GM12878 (cell line): ENCODE results near the gene SPON2. TPM values are rescaled to one million over a fixed set of nuclear protein-coding genes. Genes with fewer than 3 reads are reported as not detected.

Experiments
- ATAC-seq: fragments of 200-7000 bp; cut with Tn5 transposase; 3 replicates; pipeline ENCODE4 v1.9.1; 2020; ENCODE audit warnings: mild to moderate bottlenecking, moderate library complexity
- BruUV-seq: library from RNA; stranded (reverse); fragments of 400-500 nt; replicated peaks from 2 replicates; lab custom pipeline; 2021; lab: Mats Ljungman, UMichigan
- CTCF ChIA-PET: fragments of 300-600 bp; sonication (Branson Sonifier 250); formaldehyde crosslinking; extraction: SDS; loops from one replicate; lab custom pipeline; 2021; ENCODE audit warnings: inconsistent platforms; lab: Yijun Ruan, JAX
- POLR2A ChIA-PET: fragments of 350-600 bp; formaldehyde crosslinking; extraction: SDS; loops from one replicate; lab custom pipeline; 2021; ENCODE audit warnings: inconsistent platforms; lab: Charles Lee
- RAD21 ChIA-PET: fragments of 300-600 bp; sonication (Branson Sonifier 250); formaldehyde crosslinking; loops from one replicate; lab custom pipeline; 2023; ENCODE audit warnings: antibody characterized with exemption; ENCODE audit not compliant: unreplicated experiment; lab: Charles Lee
- SMC1A ChIA-PET: fragments of 300-600 bp; sonication (Branson Sonifier 250); formaldehyde crosslinking; loops from one replicate; lab custom pipeline; 2023; ENCODE audit not compliant: unreplicated experiment, uncharacterized antibody; lab: Charles Lee
- DNase-seq: peaks from one replicate; pipeline ENCODE4 v3.0.0-alpha.2; 2011; ENCODE audit warnings: low read depth, low spot score
- FAIRE-seq: peaks from 3 replicates; lab custom pipeline; 2011; peaks lifted over from hg19 to GRCh38; lab: Jason Lieb, UNC
- H2AFZ ChIP-seq: 2 replicates; pipeline ENCODE4 v1.6.0; 2011; ENCODE audit warnings: low read depth, low read length, control low read depth; ENCODE audit not compliant: control insufficient read depth
- H3K27ac ChIP-seq: 2 replicates; pipeline ENCODE4 v1.5.1; 2011; ENCODE audit warnings: control low read depth; ENCODE audit not compliant: control insufficient read depth, insufficient read depth
- H3K27me3 ChIP-seq, 2 experiments: replicated peaks in 1 of 2; 2 replicates each; pipeline versions ENCODE4 v1.6.0 to v1.6.1; 2011; ENCODE audit warnings: low read length in 1 of 2; ENCODE audit not compliant: control insufficient read depth in 2 of 2, insufficient read depth in 2 of 2
- H3K36me3 ChIP-seq, 2 experiments: 2 replicates each; pipeline ENCODE4 v1.5.1; 2011; ENCODE audit warnings: low read length in 1 of 2; ENCODE audit not compliant: control insufficient read depth in 2 of 2, insufficient read depth in 2 of 2
- H3K4me1 ChIP-seq: 2 replicates; pipeline ENCODE4 v1.6.1; 2011; ENCODE audit warnings: mild to moderate bottlenecking, low read length, moderate library complexity, mixed read lengths; ENCODE audit not compliant: control insufficient read depth, insufficient read depth
- H3K4me2 ChIP-seq: 2 replicates; pipeline ENCODE4 v1.6.0; 2011; ENCODE audit warnings: control low read depth; ENCODE audit not compliant: control insufficient read depth, insufficient read depth
- H3K4me3 ChIP-seq: fragments of 200-600 bp; sonication (generic); 2 replicates; pipeline ENCODE4 v1.5.1; 2016
- H3K79me2 ChIP-seq: 2 replicates; pipeline ENCODE4 v1.6.0; 2011; ENCODE audit warnings: low read length; ENCODE audit not compliant: control insufficient read depth, insufficient read depth
- H3K9ac ChIP-seq: 2 replicates; pipeline ENCODE4 v1.8.0; 2011; ENCODE audit warnings: low read length, control low read depth, mixed read lengths; ENCODE audit not compliant: control insufficient read depth, insufficient read depth
- H3K9me3 ChIP-seq: replicated peaks from 3 replicates; pipeline ENCODE4 v1.5.1; 2011; ENCODE audit warnings: mild to moderate bottlenecking, low read length; ENCODE audit not compliant: control insufficient read depth, insufficient read depth
- H4K20me1 ChIP-seq: 2 replicates; pipeline ENCODE4 v1.6.0; 2011; ENCODE audit not compliant: control insufficient read depth, insufficient read depth
- CEBPB ChIP-seq, 2 experiments: fragments of 150-350 bp in 1 of 2; IDR thresholded peaks; 2 replicates each; pipeline ENCODE4 v1.6.1; 2012 to 2014; ENCODE audit warnings: low read depth in 2 of 2, low read length in 2 of 2, borderline replicate concordance in 1 of 2, inconsistent platforms in 1 of 2
- RELA ChIP-seq: fragments of 450-650 bp; IDR thresholded peaks from 2 replicates; pipeline ENCODE4 v1.8.0; 2014; ENCODE audit warnings: borderline replicate concordance; ENCODE audit not compliant: partially characterized antibody
- SMAD5 ChIP-seq: IDR thresholded peaks from 2 replicates; pipeline ENCODE4 v1.6.1; 2016; ENCODE audit warnings: antibody characterized with exemption, low read depth
- WGBS: methylation state at CpG from one replicate; pipeline ENCODE4 v1.1.6; 2016; ENCODE audit warnings: low lambda C conversion rate; ENCODE audit not compliant: insufficient replicate concordance, insufficient coverage; ENCODE audit errors: missing lambda C conversion rate; 5-methylcytosine and 5-hydroxymethylcytosine counted together
- in situ Hi-C: fragments of 300-500 bp; cut with MboI; formaldehyde crosslinking; loops from 9 replicates; pipeline ENCODE4 v1.14.3; 2018; ENCODE audit warnings: mixed read lengths
- intact Hi-C: fragments of 100-400 bp; cut with micrococcal nuclease; formaldehyde crosslinking; loops from one replicate; pipeline ENCODE4 v1.14.2; 2022; ENCODE audit not compliant: unreplicated experiment
- polyA plus RNA-seq, 11 experiments: library from polyadenylated mRNA; depleted of rRNA in 4 of 11; unstranded in 6 of 11; stranded (reverse) in 5 of 11; fragments of >200 nt; fragmentation: Nextera tagmentation in 4 of 11; fragmentation: Illumina TruSeq in 1 of 11; extraction: Ambion mirVana in 4 of 11; extraction: Trizol in 1 of 11; gene quantifications; 1 replicate in 1 of 11; 2 replicates in 10 of 11; pipeline versions ENCODE4 v1.2.1 to v1.2.3, GENCODE V29; 2011 to 2016; ENCODE audit warnings: inconsistent platforms in 2 of 11, missing spikeins in 2 of 11, low read depth in 1 of 11
- total RNA-seq, 4 experiments: library from RNA; depleted of rRNA in 3 of 4; stranded (reverse); fragments of >200 nt in 3 of 4; fragmentation: Illumina TruSeq in 1 of 4; extraction: Trizol in 1 of 4; gene quantifications; 2 replicates each; pipeline versions ENCODE4 v1.2.1 to v1.2.3, GENCODE V29; 2013 to 2021
- TF ChIP-seq, protein P1 (sequence below): fragments of 450-650 bp; IDR thresholded peaks from 2 replicates; pipeline ENCODE4 v1.6.1; 2018; ENCODE audit warnings: mild to moderate bottlenecking, low read depth, moderate library complexity; ENCODE audit not compliant: partially characterized antibody

SPON2 gene
- total and polyA plus RNA-seq, 10 of the 15 experiments (the other 5 are each of a cell fraction or from before 2014, with no cell fraction given) = 1.1 to 11.2 (median 7.3) TPM

DNA sequence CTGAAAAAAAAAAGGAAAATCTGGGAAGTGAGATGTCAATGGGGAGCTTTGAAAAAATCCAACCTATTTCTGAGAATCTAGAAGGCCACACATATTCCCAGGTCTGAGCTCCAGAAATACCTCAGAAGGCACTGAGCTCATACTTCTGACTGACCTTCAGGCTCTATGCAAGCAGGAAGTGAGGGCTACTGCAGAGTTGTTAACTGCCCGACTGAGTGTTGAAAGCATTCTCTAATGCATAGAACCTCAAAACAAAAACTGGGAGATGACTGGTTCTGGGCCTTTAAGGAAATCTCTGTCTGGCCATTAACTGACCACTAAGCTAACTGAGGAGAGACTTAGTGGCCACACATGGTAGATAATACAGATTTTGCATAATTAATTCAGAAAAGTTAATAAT is 7.6 kb upstream of the SPON2 start:
- DNase-seq (no peak), ATAC-seq (no peak), FAIRE-seq (no peak)
- no peaks in the 10 kb centered on the region for H3K36me3 ChIP-seq
- in situ Hi-C loops = no loop called here
- no peak overlapping the region for H2AFZ ChIP-seq
- no peak overlapping the region for H3K27ac ChIP-seq
- H3K27me3 ChIP-seq = no peaks in the 10 kb centered on the region
- POLR2A ChIA-PET = no interaction called here
- BruUV-seq = no TSS peak
- intact Hi-C loops = loop anchor here (5.0 kb wide), 2 partner anchors 37 to 67 kb away; partner anchors contain the start of gene CTBP1
- H3K4me3 ChIP-seq = no peak overlapping the region
- H3K4me2 ChIP-seq = no peak overlapping the region
- H3K4me1 ChIP-seq = peaks cover 16% of the 10 kb centered on the region
- no peak for TF ChIP-seq CEBPB (IDR thresholded peaks at IDR 0.05; ENCODE audit: borderline replicate concordance in 1 of 2, low read depth in 2 of 2, low read length in 2 of 2)
- TF ChIP-seq SMAD5 = no peak
- peaks cover 17% of the 10 kb centered on the region for H3K9me3 ChIP-seq
- RAD21 ChIA-PET = no interaction called here
- WGBS = 100% methylated on average over 1 of the region's 1 CpG
- H3K9ac ChIP-seq = no peak overlapping the region
- SMC1A ChIA-PET = interaction anchor here (0.5 to 1.5 kb wide), 4 partner anchors 13 to 597 kb away, joined by 3 to 6 read pairs (median 4); no protein-coding TSS in a partner anchor
- H3K79me2 ChIP-seq = no peaks in the 10 kb centered on the region
- CTCF ChIA-PET = interaction anchor here (2.1 kb wide), 1 partner anchor 12 kb away, joined by 5 read pairs; no protein-coding TSS in a partner anchor
- H4K20me1 ChIP-seq = no peaks in the 10 kb centered on the region

DNA sequence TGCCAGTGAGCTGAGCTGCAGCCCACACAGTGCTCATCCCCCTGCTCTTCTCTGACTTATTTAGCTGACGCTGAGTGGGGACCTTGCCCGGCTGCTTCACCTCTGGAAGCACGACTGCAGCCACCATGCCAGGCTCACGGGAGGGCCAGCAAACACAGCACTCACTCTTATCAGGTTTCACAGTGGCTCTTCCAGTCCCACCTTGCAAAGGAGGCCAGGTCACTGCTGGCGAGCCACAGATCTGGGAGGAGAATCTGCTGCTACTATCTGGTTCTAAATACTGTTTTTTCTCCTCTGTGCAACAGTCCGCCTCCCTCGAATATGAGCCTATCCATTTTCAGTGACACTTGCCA is 6.7 kb upstream of the SPON2 start:
- no peak for TF ChIP-seq RELA
- TF ChIP-seq, protein P1, sequence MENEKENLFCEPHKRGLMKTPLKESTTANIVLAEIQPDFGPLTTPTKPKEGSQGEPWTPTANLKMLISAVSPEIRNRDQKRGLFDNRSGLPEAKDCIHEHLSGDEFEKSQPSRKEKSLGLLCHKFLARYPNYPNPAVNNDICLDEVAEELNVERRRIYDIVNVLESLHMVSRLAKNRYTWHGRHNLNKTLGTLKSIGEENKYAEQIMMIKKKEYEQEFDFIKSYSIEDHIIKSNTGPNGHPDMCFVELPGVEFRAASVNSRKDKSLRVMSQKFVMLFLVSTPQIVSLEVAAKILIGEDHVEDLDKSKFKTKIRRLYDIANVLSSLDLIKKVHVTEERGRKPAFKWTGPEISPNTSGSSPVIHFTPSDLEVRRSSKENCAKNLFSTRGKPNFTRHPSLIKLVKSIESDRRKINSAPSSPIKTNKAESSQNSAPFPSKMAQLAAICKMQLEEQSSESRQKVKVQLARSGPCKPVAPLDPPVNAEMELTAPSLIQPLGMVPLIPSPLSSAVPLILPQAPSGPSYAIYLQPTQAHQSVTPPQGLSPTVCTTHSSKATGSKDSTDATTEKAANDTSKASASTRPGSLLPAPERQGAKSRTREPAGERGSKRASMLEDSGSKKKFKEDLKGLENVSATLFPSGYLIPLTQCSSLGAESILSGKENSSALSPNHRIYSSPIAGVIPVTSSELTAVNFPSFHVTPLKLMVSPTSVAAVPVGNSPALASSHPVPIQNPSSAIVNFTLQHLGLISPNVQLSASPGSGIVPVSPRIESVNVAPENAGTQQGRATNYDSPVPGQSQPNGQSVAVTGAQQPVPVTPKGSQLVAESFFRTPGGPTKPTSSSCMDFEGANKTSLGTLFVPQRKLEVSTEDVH = no peak
- H3K27ac ChIP-seq = no peak overlapping the region
- H3K27me3 ChIP-seq = no peaks in the 10 kb centered on the region
- in situ Hi-C loops = no loop called here
- POLR2A ChIA-PET = no interaction called here
- CTCF ChIA-PET = interaction anchor here (2.1 kb wide), 1 partner anchor 11 kb away, joined by 5 read pairs; no protein-coding TSS in a partner anchor
- 66% methylated on average over 7 of the region's 7 CpGs for WGBS
- no peak overlapping the region for H2AFZ ChIP-seq
- SMC1A ChIA-PET = interaction anchor here (1.5 kb wide), 1 partner anchor 12 kb away, joined by 6 read pairs; no protein-coding TSS in a partner anchor
- no TSS peak for BruUV-seq
- peaks cover 17% of the 10 kb centered on the region for H3K9me3 ChIP-seq
- RAD21 ChIA-PET = no interaction called here
- H3K36me3 ChIP-seq = no peaks in the 10 kb centered on the region
- no peak overlapping the region for H3K4me3 ChIP-seq
- FAIRE-seq = no peak
- no peaks in the 10 kb centered on the region for H3K79me2 ChIP-seq
- no peaks in the 10 kb centered on the region for H4K20me1 ChIP-seq
- intact Hi-C loops = no loop called here
- ATAC-seq = no peak
- H3K4me2 ChIP-seq = no peak overlapping the region
- no peak for DNase-seq
- H3K9ac ChIP-seq = no peak overlapping the region
- peaks cover 13% of the 10 kb centered on the region for H3K4me1 ChIP-seq
